Immature natural killer cell (primary cell): ENCODE data around the gene SLC24A4. TPM values are rescaled to one million over a fixed set of nuclear protein-coding genes. Genes with fewer than 3 reads are reported as not detected.

Experiments
- DNase-seq, 3 donors: peaks; one replicate each; pipeline ENCODE4 v3.0.0; 2022; ENCODE audit warnings: mixed read lengths in 1 of 3
- H3K27ac Mint-ChIP-seq, 6 donors: one replicate each; pipeline ENCODE4 v1.8.0; 2020; ENCODE audit warnings: mixed read lengths in 6 of 6, mild to moderate bottlenecking in 5 of 6, inconsistent platforms in 4 of 6, moderate library complexity in 3 of 6
- H3K27me3 Mint-ChIP-seq, 3 donors: one replicate each; pipeline ENCODE4 v1.8.0; 2020 to 2021; ENCODE audit warnings: low read depth in 3 of 3, mild to moderate bottlenecking in 3 of 3, mixed read lengths in 3 of 3, moderate library complexity in 3 of 3, inconsistent platforms in 1 of 3
- H3K36me3 Mint-ChIP-seq, 3 donors: one replicate each; pipeline ENCODE4 v1.8.0; 2020; ENCODE audit warnings: mixed read lengths in 3 of 3, inconsistent platforms in 2 of 3, mild to moderate bottlenecking in 2 of 3
- H3K4me1 Mint-ChIP-seq, 2 donors: one replicate each; pipeline ENCODE4 v1.8.0; 2020; ENCODE audit warnings: inconsistent platforms in 2 of 2, mild to moderate bottlenecking in 2 of 2, mixed read lengths in 2 of 2, moderate library complexity in 1 of 2
- H3K4me3 Mint-ChIP-seq, 5 donors: one replicate each; pipeline ENCODE4 v1.8.0; 2020; ENCODE audit warnings: mild to moderate bottlenecking in 5 of 5, mixed read lengths in 5 of 5, inconsistent platforms in 3 of 5, moderate library complexity in 3 of 5
- H3K9me3 Mint-ChIP-seq, 6 donors: one replicate each; pipeline ENCODE4 v1.8.0; 2020; ENCODE audit warnings: mild to moderate bottlenecking in 6 of 6, mixed read lengths in 6 of 6, inconsistent platforms in 4 of 6, moderate library complexity in 3 of 6
- polyA plus RNA-seq, 3 donors: library from polyadenylated mRNA; unstranded; fragments of 300-500 nt; fragmentation: Illumina TruSeq; gene quantifications; one replicate each; pipeline ENCODE4 v1.2.3, GENCODE V29; 2021

The SLC24A4 gene
- polyA plus RNA-seq, 3 donors from 2014 or later: 0.05 to 0.52 (median 0.12) TPM

DNA sequence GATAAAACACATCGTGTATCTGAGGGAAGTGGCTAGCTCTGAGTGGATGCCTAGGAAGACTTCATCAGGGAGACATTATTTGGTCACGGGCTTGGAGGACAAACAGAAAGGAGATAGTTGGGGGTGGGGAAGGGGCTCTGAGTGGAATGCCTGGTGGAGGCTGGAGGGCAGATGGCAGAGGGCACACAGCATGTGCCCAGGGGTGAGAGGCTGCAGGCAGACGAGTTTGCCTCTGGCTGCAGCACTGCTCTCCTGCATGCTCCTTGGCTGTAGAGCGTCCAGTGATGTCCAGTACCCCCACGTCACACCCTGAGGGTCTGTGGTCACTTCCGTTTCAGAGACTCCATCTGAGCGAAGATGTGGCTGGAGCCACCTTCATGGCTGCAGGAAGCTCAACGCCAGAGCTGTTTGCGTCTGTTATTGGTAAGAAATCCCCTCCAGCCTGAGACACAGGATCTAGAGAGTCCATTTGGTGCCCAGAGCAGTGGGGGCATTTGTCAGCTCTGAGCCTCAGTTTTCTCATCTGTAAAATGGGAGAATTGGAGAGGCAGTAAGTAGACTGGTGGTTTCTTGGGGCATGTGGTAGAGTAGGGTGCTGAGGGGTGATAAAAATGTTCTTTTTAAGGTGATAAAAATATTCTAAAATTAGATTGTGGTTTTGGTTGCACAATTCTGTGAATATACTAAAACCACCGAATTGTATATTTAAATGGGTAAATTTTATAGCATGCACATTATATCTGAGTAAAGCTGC, 119.0 kb downstream of the SLC24A4 start:
- Mint-ChIP-seq H3K9me3 (no peaks in the 10 kb centered on the region), H3K4me3 (peak overlapping the region; percentile 63 to 85 (median 80)), H3K36me3 (no peaks in the 10 kb centered on the region), H3K27ac (peak overlapping the region in 5 of 6 donors; percentile 1 to 90 (median 80)), H3K27me3 (peaks cover 0 to 12% (median 4%) of the 10 kb centered on the region in 3 donors), H3K4me1 (peaks cover 28 to 33% of the 10 kb centered on the region in 2 donors)
- DNase-seq: peak in 2 of 3 donors; percentile 13 to 32

DNA sequence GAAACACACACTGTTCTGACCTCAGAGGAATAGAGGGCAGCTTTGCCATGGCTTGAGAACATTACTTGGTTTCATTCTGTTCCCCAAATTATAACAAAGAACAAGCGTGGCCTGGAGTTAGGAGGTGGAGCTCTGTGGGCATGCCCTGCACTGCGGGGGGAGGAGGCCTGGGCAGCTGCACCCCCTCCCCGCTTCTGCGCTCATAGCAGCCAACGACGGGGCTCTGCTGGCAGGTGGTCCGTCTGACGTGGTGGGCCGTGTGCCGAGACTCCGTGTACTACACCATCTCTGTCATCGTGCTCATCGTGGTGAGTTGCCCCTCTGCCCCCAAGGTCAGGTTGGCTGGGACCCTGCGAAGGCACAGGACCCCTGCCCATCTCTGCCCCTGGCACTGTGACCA, 120.2 kb downstream of the SLC24A4 start:
- H3K36me3 Mint-ChIP-seq: no peaks in the 10 kb centered on the region
- H3K4me3 Mint-ChIP-seq: peak overlapping the region in 2 of 5 donors; percentile 14 to 24
- H3K9me3 Mint-ChIP-seq: no peaks in the 10 kb centered on the region
- DNase-seq: no peak
- peaks cover 38 to 42% of the 10 kb centered on the region in 2 donors for H3K4me1 Mint-ChIP-seq
- H3K27ac Mint-ChIP-seq: no peak overlapping the region
- peaks cover 0 to 12% (median under 1%) of the 10 kb centered on the region in 3 donors for H3K27me3 Mint-ChIP-seq

DNA sequence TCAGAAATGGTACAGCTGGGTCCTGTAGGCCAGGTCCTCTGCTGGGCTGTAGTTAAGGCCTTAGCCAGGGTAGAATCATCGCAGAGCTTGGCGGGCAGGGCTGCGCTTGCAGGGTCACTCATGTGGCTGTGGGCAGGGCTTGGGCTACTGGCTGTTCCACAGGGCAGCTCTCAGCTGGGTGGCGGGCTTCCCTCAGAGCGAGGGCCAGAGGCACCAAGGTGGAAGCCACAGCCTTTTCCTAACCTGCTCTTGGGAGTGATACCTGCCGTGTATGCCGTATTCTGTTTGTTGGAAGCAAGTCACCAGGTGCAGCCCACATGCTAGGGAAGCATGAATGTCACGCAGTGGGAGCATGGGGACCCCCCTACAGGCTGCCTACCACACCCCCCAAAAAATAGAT, 120.8 kb downstream of the SLC24A4 start:
- no peak for DNase-seq
- peaks cover 38 to 42% of the 10 kb centered on the region in 2 donors for H3K4me1 Mint-ChIP-seq
- H3K27ac Mint-ChIP-seq: no peak overlapping the region
- H3K9me3 Mint-ChIP-seq: no peaks in the 10 kb centered on the region
- H3K27me3 Mint-ChIP-seq: peaks cover 0 to 12% (median 0%) of the 10 kb centered on the region in 3 donors
- no peaks in the 10 kb centered on the region for H3K36me3 Mint-ChIP-seq
- no peak overlapping the region for H3K4me3 Mint-ChIP-seq

DNA sequence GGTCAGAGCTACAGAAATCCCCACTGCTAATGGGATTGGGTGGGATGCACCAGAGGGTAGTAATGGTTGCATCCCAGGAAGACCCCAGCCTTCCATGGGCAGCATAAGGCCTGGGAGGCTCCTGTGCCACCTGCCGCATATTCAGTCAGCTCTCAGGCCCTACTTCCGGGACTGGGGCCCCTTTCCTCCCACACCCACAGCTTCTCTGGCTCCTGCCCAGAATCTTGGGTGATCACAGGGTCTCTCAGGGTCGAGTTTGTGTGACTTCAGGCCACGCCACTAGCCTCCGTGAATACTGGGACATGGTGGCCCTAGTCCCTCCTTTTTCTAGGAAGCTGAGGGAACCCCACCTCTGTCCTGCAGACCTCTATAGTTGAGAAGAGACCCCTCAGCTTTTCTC, 123.8 kb downstream of the SLC24A4 start:
- Mint-ChIP-seq H3K4me3 (peak overlapping the region in 1 of 5 donors; percentile 5), H3K27me3 (peaks cover 2 to 7% (median 2%) of the 10 kb centered on the region in 3 donors), H3K27ac (peak overlapping the region in 1 of 6 donors; percentile 80), H3K9me3 (no peaks in the 10 kb centered on the region), H3K36me3 (no peaks in the 10 kb centered on the region), H3K4me1 (peaks cover 31 to 35% of the 10 kb centered on the region in 2 donors)
- no peak for DNase-seq

DNA sequence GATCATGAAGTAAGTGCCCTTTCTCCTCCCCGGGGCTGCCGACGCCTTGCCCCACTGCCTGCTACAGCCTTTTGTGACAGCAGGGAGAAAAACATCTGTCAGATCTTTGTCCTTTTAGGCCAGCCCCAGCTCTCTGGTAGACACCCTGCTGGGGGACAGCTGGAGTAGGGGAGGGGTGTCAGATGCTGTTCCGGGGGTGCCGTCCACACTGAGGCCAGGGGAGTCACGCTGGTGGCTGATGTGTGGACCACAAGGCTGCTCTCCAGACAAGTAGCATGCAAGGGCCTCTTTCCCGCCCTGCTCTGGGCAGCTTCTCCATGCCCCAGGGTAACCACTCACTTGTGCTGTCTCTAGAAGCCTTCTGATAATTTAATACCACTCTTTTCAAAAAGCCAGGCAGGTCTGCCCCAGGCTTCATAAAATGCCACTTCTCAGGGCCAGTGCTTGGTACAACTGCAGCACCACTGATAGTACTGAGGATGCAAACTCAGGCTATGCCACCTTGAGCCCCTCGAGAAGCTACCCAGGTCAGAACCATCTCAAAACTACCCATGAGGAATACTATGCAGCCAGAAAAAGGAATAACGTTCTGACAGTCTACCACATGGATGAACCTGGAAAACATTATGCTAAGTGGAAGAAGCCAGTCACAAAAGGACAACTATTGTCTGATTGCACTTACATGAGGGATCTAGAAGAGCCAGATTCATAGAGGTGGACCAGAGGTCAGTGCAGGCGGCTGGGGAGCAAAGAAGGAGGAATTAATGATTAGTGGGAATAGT, 124.6 kb downstream of the SLC24A4 start:
- DNase-seq: peak; percentile 38 to 43 (median 39)
- H3K27ac Mint-ChIP-seq: peak overlapping the region in 5 of 6 donors; percentile 50 to 87 (median 78)
- no peaks in the 10 kb centered on the region for H3K9me3 Mint-ChIP-seq
- peaks cover 23 to 26% of the 10 kb centered on the region in 2 donors for H3K4me1 Mint-ChIP-seq
- H3K27me3 Mint-ChIP-seq: peaks cover 2 to 7% (median 3%) of the 10 kb centered on the region in 3 donors
- H3K4me3 Mint-ChIP-seq: peak overlapping the region in 4 of 5 donors; percentile 50 to 71 (median 60)
- no peaks in the 10 kb centered on the region for H3K36me3 Mint-ChIP-seq

DNA sequence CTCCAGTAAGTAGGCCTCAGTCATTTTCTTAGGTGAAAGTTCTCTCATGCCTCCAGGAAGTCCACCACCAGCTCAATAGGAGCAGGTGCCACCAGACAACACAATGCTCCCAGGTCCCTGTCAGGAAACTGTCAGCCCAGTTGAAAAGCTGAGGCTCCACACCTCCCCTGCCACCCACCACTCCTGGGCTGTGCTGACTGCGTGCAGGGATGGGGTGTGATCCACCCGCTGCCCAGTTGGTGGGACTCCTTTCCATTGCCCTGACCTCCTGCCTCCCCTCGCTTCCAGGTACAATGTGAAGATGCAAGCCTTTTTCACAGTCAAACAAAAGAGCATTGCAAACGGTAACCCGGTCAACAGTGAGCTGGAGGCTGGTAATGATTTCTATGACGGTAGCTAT, 125.8 kb downstream of the SLC24A4 start:
- no peak overlapping the region for H3K4me3 Mint-ChIP-seq
- peaks cover 18% of the 10 kb centered on the region in 2 donors for H3K4me1 Mint-ChIP-seq
- peaks cover 2 to 3% (median 2%) of the 10 kb centered on the region in 3 donors for H3K27me3 Mint-ChIP-seq
- no peaks in the 10 kb centered on the region for H3K36me3 Mint-ChIP-seq
- no peak for DNase-seq
- no peaks in the 10 kb centered on the region for H3K9me3 Mint-ChIP-seq
- no peak overlapping the region for H3K27ac Mint-ChIP-seq

DNA sequence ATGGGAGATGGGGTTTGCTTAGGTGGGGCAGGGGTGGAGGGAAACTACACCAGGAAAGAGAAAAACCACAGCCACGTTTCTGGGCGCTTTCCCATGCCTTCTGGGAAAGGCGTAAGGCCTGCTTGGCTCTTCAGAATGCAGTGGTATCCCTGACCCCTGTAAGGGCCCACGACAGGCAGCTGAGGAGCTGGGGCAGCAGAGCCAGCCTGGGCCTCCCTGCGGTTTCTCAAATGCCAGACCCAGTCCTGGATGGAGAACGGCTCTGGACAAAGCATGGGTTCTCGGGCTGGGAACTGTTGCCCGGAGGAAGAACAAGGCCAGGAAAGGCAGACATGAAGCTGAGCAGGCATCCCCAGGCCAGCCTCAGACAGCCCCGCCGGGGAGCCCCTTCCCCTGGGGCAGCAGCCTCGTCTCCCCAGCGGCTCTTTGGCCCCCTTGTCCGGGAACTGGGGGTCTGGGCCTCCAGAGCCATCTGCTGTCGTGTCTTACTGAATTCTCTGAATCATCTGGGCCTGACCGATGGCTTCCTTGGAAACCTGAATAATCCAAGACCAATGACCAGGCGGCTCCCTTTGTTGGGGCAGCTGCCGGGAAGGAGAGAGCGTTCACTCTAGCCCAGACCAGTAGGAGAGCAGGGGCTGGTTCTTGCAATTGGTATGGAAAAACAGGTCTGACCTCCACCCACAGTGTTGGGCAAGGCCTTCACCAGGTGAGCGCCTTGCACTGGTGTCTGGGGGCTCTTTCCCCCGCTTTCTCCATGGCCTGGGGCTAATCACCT, 126.6 kb downstream of the SLC24A4 start:
- no peaks in the 10 kb centered on the region for H3K36me3 Mint-ChIP-seq
- no peak overlapping the region for H3K4me3 Mint-ChIP-seq
- H3K4me1 Mint-ChIP-seq: peaks cover 18% of the 10 kb centered on the region in 2 donors
- no peak overlapping the region for H3K27ac Mint-ChIP-seq
- no peak for DNase-seq
- H3K27me3 Mint-ChIP-seq: peaks cover 2 to 3% (median 2%) of the 10 kb centered on the region in 3 donors
- H3K9me3 Mint-ChIP-seq: no peaks in the 10 kb centered on the region

DNA sequence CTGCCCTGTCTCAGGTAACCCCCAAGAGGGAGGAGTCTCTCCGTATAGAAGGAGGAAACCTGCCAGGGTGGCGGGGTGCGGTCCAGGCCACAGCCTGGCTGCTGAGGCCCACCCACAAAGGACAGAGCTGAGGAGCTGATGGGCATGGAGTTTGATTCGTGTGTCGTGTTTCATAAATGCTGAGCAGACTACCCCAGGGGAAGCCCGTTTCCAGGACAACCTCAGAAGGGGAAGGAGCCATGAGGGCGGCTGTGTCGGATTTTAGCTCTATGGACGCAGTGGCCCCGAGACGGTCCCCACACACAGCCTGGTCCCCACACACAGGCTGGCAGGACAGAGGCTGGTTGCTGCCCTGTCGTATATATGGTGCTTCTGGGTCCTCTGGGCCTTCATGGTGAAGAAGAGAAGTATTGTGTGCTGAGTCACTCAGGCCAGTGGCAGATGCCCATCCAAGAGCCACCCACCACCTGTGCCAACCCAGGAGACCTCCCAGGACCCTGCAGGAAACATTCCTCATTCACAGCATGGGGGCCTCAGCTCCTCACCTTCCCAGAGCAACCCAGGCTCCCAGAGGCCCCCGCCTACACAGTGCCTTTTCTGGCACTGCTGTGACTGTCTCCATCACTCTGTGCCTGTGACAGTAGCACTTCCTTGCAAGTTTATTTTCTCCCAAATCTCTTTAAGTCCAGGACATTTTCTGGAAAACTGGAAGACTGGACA, 127.5 kb downstream of the SLC24A4 start:
- DNase-seq: no peak
- Mint-ChIP-seq H3K36me3 (no peaks in the 10 kb centered on the region), H3K4me1 (peaks cover 18% of the 10 kb centered on the region in 2 donors), H3K27ac (no peak overlapping the region), H3K27me3 (peaks cover 2 to 3% (median 2%) of the 10 kb centered on the region in 3 donors), H3K9me3 (no peaks in the 10 kb centered on the region), H3K4me3 (no peak overlapping the region)

DNA sequence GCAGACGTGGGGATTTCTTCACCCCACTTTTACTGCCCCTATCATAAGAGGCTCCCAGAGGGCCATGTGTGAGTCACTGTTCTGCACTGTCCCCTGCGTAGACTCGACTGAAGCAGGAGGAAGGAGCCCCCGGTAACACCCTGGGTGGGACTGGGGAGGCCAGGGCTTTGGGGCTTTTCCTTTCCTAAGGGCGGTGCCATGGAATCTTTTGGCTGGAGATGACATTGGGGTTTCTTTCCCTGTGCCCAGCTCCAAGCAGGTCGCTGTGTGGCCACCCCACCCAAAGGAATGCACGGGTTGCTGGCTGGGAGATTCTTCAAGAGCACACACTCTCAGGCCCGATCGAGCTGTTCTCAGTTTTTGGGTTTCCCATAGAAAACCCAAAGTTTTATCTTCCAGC, 128.3 kb downstream of the SLC24A4 start:
- Mint-ChIP-seq H3K9me3 (no peaks in the 10 kb centered on the region), H3K27ac (no peak overlapping the region), H3K27me3 (peaks cover 2 to 3% (median 2%) of the 10 kb centered on the region in 3 donors), H3K4me1 (peaks cover 17 to 18% of the 10 kb centered on the region in 2 donors), H3K4me3 (no peak overlapping the region), H3K36me3 (no peaks in the 10 kb centered on the region)
- DNase-seq: no peak

DNA sequence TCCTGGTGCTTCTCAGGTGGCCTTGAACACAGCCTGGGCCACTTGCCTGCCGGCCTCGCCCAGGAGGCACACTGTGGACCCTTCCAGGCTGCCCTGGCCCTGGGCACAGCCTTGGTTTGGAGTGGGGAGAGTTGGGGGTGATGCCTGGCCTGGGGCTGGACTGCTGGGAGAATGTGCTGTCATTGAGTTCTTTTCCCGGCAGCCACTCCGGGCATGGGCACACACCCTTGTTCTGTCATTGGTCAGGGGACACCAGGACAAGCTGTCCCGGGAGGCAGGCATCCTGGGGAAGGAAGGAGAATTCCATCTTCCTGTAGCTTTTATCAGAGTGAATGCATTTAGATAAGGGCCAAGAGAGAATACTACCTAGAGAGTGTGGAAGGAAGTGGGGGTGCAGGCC, 128.8 kb downstream of the SLC24A4 start:
- DNase-seq: no peak
- no peaks in the 10 kb centered on the region for H3K36me3 Mint-ChIP-seq
- H3K4me1 Mint-ChIP-seq: peaks cover 11 to 12% of the 10 kb centered on the region in 2 donors
- no peak overlapping the region for H3K27ac Mint-ChIP-seq
- no peaks in the 10 kb centered on the region for H3K9me3 Mint-ChIP-seq
- peaks cover 2 to 3% (median 2%) of the 10 kb centered on the region in 3 donors for H3K27me3 Mint-ChIP-seq
- no peak overlapping the region for H3K4me3 Mint-ChIP-seq

DNA sequence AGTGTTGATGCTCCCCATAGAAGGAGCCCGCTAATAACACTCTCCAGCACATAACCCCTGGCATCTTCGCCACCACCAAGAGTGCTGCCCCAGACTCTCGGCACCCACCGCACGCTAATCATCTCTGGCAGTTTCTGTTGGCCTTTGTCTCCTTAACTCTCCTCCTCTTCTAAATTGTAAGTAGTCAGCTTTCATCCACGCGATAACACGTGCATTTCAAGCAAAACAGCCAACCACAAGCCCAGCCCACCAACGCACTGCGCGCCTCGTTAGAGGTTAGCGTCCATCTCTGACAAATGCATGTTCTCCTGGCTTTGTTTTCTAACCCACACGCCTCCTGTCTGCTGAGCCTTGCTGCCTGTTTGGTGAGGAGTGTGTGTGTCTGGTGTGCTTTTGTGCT, 129.5 kb downstream of the SLC24A4 start:
- DNase-seq: no peak
- Mint-ChIP-seq H3K27me3 (peaks cover 2 to 6% (median 5%) of the 10 kb centered on the region in 3 donors), H3K27ac (no peak overlapping the region), H3K4me1 (peaks cover 4 to 5% of the 10 kb centered on the region in 2 donors), H3K9me3 (no peaks in the 10 kb centered on the region), H3K36me3 (no peaks in the 10 kb centered on the region), H3K4me3 (no peak overlapping the region)

DNA sequence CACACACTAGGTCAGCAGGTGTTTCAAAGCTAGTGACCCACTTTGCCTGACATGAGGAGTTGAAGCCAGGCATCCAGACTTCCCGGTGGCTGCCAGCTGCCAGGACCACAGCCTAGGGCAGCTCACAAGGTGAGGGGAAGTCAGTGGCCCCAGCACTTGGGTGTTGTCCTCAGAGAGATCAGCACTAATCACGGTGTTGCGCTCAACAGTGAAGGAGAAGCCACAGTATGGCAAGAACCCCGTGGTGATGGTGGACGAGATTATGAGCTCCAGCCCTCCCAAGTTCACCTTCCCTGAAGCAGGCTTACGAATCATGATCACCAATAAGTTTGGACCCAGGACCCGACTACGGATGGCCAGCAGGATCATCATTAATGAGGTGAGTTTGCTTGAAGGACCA, 130.7 kb downstream of the SLC24A4 start:
- H3K36me3 Mint-ChIP-seq: no peaks in the 10 kb centered on the region
- no peak overlapping the region for H3K27ac Mint-ChIP-seq
- H3K4me3 Mint-ChIP-seq: no peak overlapping the region
- H3K27me3 Mint-ChIP-seq: peaks cover 2 to 8% (median 8%) of the 10 kb centered on the region in 3 donors
- no peaks in the 10 kb centered on the region for H3K9me3 Mint-ChIP-seq
- DNase-seq: no peak
- H3K4me1 Mint-ChIP-seq: no peaks in the 10 kb centered on the region

DNA sequence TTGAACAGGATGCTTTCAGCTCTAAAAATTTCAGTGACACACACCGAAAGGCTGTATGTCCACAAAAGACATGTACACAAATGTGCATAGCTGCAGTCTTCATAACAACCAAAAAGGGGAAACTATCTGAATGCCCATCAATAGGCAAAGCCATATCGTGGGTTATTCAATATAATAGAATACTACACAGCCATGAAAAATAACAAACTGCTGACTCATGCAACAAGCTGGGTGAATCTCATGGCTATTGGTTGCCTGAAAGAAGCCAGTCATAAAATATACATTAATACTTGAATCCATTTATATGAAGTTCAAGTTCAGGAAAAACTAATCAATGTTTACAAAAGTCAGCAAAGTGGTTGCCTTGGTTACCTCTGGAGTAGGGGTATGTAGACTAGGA, 132.3 kb downstream of the SLC24A4 start:
- Mint-ChIP-seq H3K27ac (no peak overlapping the region), H3K36me3 (no peaks in the 10 kb centered on the region)

More for the DNA sequence above, 132.3 kb downstream of the SLC24A4 start:
- H3K4me1 Mint-ChIP-seq: peaks cover 5 to 7% of the 10 kb centered on the region in 2 donors
- H3K4me3 Mint-ChIP-seq: no peak overlapping the region
- peaks cover 1 to 7% (median 6%) of the 10 kb centered on the region in 3 donors for H3K27me3 Mint-ChIP-seq
- no peaks in the 10 kb centered on the region for H3K9me3 Mint-ChIP-seq
- no peak for DNase-seq
